HL-60 (cell line): ENCODE results near the gene AAK1.

ENCODE experiments used
- DNase-seq, 2 experiments: peaks; one replicate each; pipeline ENCODE4 v3.0.0-alpha.2; 2010 to 2020; ENCODE audit warnings: low read depth in 1 of 2, low spot score in 1 of 2
- H3K27ac ChIP-seq: fragments of 250-450 bp; sonication (Bioruptor Pico); replicated peaks from 2 replicates; pipeline ENCODE4 v1.5.1; 2020; ENCODE audit warnings: mild to moderate bottlenecking, moderate library complexity
- H3K27me3 ChIP-seq: fragments of 250-450 bp; sonication (Bioruptor Pico); 2 replicates; pipeline ENCODE4 v1.5.1; 2021; ENCODE audit warnings: mild to moderate bottlenecking, moderate library complexity; ENCODE audit not compliant: insufficient read depth, poor library complexity, severe bottlenecking
- H3K4me3 ChIP-seq: replicated peaks from 2 replicates; pipeline ENCODE4 v1.5.1; 2011; ENCODE audit warnings: mild to moderate bottlenecking, control low read depth, low read length; ENCODE audit not compliant: insufficient read depth
- GABPA ChIP-seq: IDR thresholded peaks from 2 replicates; pipeline ENCODE4 v1.6.1; 2012; ENCODE audit warnings: low read depth
- POLR2AphosphoS5 ChIP-seq: IDR thresholded peaks from 2 replicates; pipeline ENCODE4 v1.6.1; 2012; ENCODE audit warnings: low read depth
- SPI1 ChIP-seq: IDR thresholded peaks from 2 replicates; pipeline ENCODE4 v1.6.1; 2012; ENCODE audit warnings: low read depth, mild to moderate bottlenecking, borderline replicate concordance
- TF ChIP-seq, protein P1 (sequence below): IDR thresholded peaks from 2 replicates; pipeline ENCODE4 v1.6.1; 2012; ENCODE audit warnings: low read depth; ENCODE audit not compliant: insufficient replicate concordance
- TF ChIP-seq, protein P2 (sequence below): IDR thresholded peaks from one replicate; pipeline ENCODE4 v1.5.1; 2011; ENCODE audit warnings: low read length, control low read depth, inconsistent platforms; ENCODE audit not compliant: insufficient read depth

Gene AAK1

DNA sequence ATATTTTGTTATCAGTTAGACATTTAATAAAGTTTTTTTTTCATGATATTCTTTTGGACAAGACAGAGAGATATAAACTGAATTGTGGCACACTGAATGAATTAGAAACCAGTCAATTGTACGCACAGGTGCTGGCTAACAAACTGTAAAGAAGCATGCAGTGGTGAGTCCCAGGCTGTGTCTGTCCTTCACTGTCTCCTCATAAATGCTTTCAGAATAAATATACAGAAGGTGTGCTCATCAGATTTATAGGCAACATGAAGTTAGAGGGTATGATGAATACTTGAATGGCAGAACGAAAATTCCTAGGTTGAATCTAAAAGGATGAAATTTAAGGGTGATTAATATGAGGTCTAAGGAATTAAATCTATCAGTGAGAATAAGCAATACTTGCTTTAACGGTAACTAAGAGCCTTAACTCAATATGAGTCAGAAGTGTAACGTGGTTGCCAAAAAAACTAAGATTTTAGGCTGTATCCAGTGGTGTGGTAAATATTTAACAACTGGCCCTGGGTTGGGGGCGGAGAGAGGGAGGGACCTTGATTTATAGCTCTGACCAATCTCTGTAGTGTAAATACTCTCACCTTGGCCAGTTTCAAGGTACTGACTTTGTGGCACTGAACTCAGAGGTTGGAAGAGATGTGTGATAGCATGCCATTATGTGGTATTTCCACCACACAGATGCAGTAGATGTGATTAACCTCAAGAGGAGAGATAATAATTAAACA lies 41.9 kb upstream of the AAK1 start:
- Histone ChIP-seq H3K27me3 (no peaks in the 10 kb centered on the region), H3K27ac (no peak overlapping the region), H3K4me3 (no peak overlapping the region)
- no peak for TF ChIP-seq SPI1
- no peak for TF ChIP-seq GABPA
- TF ChIP-seq, protein P1, sequence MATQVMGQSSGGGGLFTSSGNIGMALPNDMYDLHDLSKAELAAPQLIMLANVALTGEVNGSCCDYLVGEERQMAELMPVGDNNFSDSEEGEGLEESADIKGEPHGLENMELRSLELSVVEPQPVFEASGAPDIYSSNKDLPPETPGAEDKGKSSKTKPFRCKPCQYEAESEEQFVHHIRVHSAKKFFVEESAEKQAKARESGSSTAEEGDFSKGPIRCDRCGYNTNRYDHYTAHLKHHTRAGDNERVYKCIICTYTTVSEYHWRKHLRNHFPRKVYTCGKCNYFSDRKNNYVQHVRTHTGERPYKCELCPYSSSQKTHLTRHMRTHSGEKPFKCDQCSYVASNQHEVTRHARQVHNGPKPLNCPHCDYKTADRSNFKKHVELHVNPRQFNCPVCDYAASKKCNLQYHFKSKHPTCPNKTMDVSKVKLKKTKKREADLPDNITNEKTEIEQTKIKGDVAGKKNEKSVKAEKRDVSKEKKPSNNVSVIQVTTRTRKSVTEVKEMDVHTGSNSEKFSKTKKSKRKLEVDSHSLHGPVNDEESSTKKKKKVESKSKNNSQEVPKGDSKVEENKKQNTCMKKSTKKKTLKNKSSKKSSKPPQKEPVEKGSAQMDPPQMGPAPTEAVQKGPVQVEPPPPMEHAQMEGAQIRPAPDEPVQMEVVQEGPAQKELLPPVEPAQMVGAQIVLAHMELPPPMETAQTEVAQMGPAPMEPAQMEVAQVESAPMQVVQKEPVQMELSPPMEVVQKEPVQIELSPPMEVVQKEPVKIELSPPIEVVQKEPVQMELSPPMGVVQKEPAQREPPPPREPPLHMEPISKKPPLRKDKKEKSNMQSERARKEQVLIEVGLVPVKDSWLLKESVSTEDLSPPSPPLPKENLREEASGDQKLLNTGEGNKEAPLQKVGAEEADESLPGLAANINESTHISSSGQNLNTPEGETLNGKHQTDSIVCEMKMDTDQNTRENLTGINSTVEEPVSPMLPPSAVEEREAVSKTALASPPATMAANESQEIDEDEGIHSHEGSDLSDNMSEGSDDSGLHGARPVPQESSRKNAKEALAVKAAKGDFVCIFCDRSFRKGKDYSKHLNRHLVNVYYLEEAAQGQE, result no peak
- TF ChIP-seq POLR2AphosphoS5, result no peak
- TF ChIP-seq, protein P2, sequence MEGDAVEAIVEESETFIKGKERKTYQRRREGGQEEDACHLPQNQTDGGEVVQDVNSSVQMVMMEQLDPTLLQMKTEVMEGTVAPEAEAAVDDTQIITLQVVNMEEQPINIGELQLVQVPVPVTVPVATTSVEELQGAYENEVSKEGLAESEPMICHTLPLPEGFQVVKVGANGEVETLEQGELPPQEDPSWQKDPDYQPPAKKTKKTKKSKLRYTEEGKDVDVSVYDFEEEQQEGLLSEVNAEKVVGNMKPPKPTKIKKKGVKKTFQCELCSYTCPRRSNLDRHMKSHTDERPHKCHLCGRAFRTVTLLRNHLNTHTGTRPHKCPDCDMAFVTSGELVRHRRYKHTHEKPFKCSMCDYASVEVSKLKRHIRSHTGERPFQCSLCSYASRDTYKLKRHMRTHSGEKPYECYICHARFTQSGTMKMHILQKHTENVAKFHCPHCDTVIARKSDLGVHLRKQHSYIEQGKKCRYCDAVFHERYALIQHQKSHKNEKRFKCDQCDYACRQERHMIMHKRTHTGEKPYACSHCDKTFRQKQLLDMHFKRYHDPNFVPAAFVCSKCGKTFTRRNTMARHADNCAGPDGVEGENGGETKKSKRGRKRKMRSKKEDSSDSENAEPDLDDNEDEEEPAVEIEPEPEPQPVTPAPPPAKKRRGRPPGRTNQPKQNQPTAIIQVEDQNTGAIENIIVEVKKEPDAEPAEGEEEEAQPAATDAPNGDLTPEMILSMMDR, result no peak
- DNase-seq, result no peak

DNA sequence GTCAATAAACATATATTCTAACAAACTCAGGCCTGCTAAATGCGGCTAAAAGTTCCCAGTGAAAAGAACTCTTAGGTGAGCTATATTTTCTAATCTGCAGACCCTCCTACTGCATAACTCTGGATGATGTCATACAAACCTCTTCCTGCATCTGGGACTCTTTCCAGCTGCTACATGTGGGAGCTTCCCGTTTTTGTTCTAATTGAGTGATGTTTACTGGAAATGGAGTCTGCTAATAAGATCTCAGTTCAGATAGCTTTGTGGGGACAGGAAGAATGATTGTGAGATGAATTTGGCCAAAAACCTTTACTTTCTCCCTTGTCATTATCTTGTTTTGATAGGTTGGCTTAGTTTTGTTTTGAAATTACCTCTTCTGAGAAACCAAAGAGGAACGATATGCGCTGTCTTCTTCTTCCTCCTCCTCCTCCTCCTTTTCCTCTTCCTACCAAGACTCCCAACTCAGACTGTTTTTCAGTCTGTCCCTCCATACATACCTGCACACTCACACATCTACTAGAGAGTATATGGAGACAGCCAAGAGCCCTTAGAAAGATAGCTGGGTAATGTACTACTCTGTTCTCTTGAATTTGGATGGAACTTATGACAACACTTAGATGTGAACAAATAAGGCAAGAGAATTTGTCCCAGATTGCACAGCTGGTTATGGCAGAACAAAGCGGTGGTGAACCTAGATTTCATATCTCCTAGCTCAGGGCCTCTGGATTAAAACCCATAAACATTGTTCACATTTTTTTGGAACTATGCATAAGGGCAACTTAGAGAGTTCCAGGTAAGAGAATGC lies 39.8 kb upstream of the AAK1 start:
- Histone ChIP-seq H3K27ac (peak overlapping the region; percentile 48), H3K4me3 (no peak overlapping the region), H3K27me3 (no peaks in the 10 kb centered on the region)
- peak in 1 of 2 experiments; percentile 50 for DNase-seq
- TF ChIP-seq POLR2AphosphoS5 (peak; percentile 20; the same call in 1 of the 2 replicates), SPI1 (peak; percentile 41; the same call in 1 of the 2 replicates)
- TF ChIP-seq, protein P1, result no peak

DNA sequence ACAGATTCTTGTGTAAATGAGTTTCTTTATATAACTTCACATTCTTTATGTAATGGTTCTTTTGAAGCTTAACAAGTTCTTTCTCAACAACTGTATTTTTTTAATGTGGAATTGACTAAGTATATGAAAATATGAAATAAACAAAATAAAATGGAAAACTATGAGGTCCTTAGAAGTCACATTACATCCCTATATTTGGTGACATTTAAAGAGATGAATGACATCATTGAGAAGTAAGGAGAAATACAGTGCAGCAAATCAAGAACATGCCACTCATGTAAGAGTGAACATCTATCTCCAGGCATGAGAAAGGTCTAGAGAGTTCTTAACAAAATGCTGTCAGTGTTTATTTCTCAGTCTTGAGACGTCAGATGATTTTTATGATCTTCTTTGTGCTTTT lies 39.0 kb upstream of the AAK1 start:
- no peak overlapping the region for H3K27ac ChIP-seq
- TF ChIP-seq POLR2AphosphoS5, result no peak

DNA sequence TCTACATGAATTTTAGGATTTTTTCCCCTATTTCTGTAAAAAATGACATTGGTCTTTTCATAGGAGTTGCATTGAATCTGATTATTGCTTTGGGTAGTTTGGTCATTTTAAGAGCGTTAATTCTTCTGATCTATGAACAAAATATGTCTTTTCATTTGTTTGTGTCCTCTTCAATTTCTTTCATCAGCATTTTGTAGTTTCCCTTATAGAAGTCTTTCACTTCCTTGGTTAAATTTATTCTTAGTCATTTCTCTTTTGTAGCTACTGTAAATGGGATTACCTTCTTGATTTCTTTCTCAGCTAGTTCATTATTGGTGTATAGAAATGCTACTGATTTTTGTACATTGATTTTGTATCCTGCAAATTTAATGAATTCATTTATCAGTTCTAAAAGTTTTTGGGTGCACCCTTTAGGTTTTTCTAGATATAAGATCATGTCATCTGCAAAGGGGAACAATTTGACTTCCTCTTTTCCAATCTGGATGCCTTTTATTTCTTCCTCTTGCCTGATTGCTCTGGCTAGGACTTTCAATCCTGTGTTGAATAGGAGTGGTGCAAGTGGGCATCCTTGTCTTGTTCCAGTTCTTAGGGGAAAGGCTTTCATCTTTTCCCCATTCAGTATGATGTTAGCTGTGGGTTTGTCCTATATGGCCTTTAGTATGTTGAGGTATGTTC lies 36.6 kb upstream of the AAK1 start:
- H3K27ac ChIP-seq, result no peak overlapping the region; the same call in 1 of the 2 replicates
- TF ChIP-seq SPI1, result peak; percentile 96
- no peak for TF ChIP-seq GABPA
- peak in 1 of 2 experiments; percentile 41 for DNase-seq
- no peaks in the 10 kb centered on the region for H3K27me3 ChIP-seq
- no peak overlapping the region for H3K4me3 ChIP-seq

More for the DNA sequence above, 39.0 kb upstream of the AAK1 start:
- Histone ChIP-seq H3K27me3 (no peaks in the 10 kb centered on the region), H3K4me3 (no peak overlapping the region)
- no peak for DNase-seq

DNA sequence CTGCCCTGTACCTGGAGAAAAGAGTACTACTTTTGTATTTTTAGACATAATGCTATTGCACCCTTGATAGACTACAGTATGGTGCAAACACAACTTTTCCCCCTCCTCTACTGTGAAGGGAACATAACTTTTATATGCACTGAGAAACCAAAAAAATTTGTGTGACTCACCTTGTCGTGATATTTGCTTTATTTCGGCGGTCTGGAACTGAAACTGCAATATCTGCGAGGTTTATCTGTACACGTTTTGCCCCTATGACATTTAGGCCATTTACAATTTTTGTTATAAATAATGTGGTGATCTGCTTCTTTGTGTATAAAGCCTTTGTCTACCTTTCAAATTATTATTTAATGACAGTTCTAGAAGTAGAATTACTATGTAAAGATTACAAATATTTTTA lies 34.4 kb upstream of the AAK1 start:
- TF ChIP-seq SPI1 (no peak), POLR2AphosphoS5 (no peak), GABPA (no peak)
- TF ChIP-seq, protein P1, result no peak
- TF ChIP-seq, protein P2, result no peak
- no peak for DNase-seq
- Histone ChIP-seq H3K27ac (no peak overlapping the region), H3K4me3 (no peak overlapping the region), H3K27me3 (no peaks in the 10 kb centered on the region)
